Transverse colon (tissue), 4 donors: ENCODE data around the gene PNMA6E.

Experiments used
- EP300 ChIP-seq: sonication (generic); formaldehyde crosslinking; IDR thresholded peaks from one replicate; pipeline ENCODE4 v1.6.1; 2017; ENCODE audit warnings: antibody characterized with exemption, low read depth
- POLR2AphosphoS5 ChIP-seq, 3 donors: sonication (generic); formaldehyde crosslinking; IDR thresholded peaks; one replicate each; pipeline ENCODE4 v1.6.1; 2016; ENCODE audit warnings: antibody characterized with exemption in 3 of 3
- TF ChIP-seq, protein P1 (sequence below), 5 experiments: fragments of 200-600 bp in 3 of 5; fragments of 450-650 bp in 2 of 5; sonication (generic) in 3 of 5; IDR thresholded peaks; 1 replicate in 2 of 5; 2 replicates in 3 of 5; pipeline ENCODE4 v1.5.1; 2016 to 2017; ENCODE audit warnings: antibody characterized with exemption in 5 of 5, inconsistent platforms in 3 of 5, mild to moderate bottlenecking in 2 of 5, moderate library complexity in 1 of 5

GRCh38 chrX:153423652-153424051 lies 22.5 kb upstream of the PNMA6E start:
- TF ChIP-seq EP300 = no peak
- TF ChIP-seq, protein P1, sequence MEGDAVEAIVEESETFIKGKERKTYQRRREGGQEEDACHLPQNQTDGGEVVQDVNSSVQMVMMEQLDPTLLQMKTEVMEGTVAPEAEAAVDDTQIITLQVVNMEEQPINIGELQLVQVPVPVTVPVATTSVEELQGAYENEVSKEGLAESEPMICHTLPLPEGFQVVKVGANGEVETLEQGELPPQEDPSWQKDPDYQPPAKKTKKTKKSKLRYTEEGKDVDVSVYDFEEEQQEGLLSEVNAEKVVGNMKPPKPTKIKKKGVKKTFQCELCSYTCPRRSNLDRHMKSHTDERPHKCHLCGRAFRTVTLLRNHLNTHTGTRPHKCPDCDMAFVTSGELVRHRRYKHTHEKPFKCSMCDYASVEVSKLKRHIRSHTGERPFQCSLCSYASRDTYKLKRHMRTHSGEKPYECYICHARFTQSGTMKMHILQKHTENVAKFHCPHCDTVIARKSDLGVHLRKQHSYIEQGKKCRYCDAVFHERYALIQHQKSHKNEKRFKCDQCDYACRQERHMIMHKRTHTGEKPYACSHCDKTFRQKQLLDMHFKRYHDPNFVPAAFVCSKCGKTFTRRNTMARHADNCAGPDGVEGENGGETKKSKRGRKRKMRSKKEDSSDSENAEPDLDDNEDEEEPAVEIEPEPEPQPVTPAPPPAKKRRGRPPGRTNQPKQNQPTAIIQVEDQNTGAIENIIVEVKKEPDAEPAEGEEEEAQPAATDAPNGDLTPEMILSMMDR (IDR thresholded peaks at IDR 0.05) = no peak
- TF ChIP-seq POLR2AphosphoS5 (IDR thresholded peaks at IDR 0.05) = no peak
